GM20431 (cell line): ENCODE measurements around the gene ITGA1.

ENCODE experiments used
- in situ Hi-C: fragments of 300-500 bp; cut with MseI, MboI; formaldehyde crosslinking; loops from one replicate; pipeline ENCODE4 v1.15.0; 2020; ENCODE audit warnings: low sequenced_read_pairs; ENCODE audit not compliant: unreplicated experiment

The ITGA1 gene

DNA sequence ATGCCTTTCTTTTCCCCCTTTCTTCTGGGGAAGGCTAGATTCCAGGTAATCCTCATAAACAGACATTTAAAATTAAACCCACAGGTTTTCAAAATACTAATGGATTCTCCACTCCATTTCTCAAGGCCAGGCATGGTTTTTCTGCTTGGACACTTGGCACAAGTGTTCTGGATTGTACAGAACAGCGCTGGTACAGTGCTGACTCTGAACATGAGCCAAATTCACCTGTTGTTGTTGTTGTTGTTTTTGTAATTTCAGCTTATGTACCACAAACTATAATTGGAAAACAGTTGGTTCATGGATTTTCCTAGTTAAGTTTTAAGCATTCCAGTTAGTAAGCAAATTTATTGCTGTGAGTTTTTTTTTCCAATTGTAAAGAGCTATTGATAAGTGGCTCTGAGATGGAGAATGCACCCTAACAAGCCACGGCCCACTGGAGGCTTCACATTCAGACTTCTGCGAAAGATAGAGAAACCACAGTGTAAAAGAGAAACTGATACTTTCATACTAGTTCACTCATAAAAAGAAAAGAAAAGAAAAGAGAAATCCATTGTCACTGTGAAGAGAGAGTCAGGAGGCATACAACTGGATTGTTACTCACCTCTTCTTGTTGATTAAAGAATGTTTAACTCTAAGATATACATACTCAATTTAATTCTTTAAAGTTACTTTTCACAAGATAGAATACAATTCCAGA is 16.2 kb upstream of the ITGA1 start:
- in situ Hi-C loops: no loop called here

DNA sequence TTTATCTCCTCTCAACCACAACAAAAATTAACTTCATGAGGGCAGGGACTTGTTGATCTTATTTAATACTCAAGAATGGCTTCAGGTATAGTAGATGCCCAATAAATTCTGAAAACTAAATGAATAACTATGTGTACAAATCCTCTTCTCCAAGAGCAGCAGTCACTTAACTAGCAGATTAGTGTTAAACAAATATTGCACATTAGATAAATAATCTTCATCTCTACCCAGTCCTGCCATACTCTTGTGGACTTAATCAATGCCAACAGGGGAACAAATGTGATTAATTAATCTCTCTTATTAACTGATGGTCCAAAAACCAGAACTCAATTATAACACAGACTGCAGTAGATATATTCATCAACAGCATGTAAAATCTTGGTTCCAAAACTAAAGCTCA is 15.0 kb upstream of the ITGA1 start:
- in situ Hi-C loops: no loop called here

DNA sequence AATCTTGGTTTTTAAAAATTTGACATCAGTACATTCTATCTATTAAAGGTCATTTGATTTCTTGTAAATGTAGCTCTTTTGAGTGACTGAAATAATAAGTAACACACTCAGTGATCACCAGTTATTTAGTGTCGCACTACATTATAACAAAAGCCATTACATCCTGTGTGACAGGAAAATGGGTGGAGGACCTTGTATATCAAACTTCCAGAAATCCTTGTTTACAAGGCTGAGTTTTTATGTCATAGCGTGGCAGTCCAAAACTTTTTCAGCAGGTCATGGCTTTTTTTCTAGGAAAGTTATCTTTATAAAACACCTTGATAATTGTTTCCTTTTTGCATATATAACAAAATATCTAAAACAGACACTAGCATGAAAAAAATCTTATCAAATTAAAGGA is 14.4 kb upstream of the ITGA1 start:
- in situ Hi-C loops: no loop called here

DNA sequence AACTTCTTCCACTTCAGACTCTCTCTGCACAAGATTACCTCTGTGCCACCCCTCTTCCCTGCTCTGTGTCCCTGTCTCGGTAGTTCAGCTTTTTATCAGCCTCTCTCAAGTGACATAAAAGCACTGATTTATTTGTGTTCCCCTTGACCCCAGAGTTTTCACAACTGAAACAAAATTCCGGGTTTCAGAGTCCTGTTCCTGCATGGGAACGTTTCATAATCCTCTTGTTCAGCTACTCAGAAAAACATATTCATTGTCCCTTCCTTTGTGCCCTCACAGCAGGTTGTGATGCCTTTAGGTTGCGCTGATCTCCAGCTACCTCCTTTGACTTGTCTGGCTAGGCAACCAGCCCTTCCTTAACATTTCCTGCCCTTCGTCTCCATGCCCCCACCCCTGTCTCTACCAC is 13.7 kb upstream of the ITGA1 start:
- in situ Hi-C loops: no loop called here

DNA sequence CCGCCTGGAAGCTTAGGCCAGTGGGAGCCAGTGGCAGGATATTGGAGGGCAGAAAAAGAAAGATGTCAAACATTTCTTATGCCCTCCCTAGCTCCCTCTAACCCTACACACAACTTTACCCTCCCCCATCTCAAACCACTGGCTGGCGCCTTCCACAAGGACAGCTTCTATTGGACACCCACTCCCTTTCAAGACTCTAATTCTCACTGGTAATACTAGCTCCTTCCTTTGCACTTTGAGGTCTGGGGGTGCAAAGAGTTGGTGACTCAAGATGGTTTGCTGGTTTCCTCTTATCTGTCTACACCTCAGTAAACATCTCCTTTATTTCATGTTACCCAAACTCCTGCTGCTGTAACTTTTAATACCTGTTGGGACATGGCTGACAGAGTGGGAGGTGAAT is 11.6 kb upstream of the ITGA1 start:
- in situ Hi-C loops: no loop called here

DNA sequence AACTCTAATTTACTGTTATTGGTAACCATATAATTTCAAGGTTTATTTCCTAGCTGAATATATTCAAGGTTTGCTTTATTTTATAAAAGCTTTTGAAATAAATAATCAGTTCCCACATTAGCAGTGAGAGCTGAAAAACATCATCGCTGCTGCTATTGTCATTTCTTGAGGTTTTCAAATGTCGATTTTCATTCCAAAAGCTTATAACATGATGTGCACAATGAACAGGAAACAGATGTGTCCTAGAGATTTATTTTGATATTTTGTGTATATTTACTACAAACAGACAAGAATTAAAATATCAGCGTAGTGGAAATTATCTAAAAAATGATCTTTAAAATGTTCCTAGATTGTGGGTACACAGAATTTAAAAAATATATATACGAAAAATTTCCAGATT is 10.5 kb upstream of the ITGA1 start:
- in situ Hi-C loops: no loop called here

DNA sequence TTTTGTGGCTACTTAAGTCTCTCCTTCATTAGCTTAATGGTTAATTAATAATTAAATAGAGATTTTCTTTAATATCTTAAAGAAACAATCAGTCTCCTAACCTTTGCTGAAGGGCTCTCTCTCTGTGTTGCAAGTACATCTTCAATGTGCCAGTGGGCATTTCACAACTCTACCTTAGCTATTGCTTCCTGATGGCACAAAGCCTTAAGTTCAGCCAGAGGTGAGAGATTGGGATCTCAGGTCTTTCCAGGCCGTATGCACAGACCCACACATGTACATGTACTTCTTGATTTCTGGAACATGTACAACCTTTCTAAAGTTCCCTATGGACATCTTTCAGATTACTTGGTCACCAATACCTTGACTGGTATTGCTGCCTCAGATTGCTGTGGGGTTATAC is 8.9 kb upstream of the ITGA1 start:
- in situ Hi-C loops: no loop called here

DNA sequence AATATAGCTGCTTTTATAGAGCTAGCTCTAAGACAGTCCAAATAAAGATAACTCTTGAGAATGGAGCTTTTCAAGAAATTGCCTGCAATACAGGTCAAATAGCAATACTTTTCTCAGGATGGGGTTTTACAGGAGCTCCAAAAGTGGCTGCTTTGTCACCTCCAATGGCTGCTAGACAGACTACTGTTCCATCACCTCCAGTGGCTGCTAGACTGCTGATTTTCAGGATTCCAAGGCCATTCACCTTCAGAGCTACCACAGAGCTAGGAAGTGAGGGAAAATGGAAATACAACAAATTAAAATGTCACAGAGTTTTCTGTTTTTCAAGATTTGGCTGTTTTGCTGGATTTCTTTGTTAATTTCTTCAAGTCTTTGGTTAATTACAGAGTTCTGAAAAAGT is 8.5 kb upstream of the ITGA1 start:
- in situ Hi-C loops: no loop called here

DNA sequence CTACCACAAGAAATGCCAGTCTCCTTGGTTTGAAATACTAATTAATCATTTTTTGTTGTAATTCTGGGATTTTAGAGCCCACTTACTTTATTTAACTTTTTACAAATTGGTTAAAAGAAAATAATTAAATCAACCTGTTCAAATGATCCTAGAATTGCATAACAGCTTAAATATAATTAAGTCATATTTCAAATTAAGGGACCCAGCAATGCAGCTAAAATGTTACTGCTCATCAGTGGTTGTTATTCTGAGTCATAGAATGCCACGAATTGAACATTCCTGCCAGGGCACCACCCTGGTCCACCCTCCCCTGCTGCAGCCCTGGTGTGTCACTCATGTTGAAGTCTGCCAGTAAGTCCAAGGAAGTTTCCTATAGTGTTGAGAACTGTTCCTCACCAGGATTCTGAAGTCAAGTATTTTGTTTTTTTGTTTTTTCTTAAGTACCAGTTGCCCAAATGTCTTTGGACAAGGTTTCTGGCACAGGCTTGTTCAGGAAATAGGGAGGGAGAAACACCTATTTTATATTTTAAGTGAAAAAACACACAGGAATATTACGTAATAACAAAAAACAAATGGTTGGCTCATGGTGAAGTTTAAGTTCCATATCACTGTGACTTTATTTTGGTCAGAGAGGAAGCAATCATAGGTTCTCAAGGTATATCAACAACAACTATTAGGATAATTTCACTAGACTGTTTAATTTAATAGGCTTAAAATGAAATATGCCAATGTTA is 4.3 kb upstream of the ITGA1 start:
- in situ Hi-C loops: loop anchor here (10.0 kb wide), 1 partner anchor 131 kb away; no protein-coding TSS in a partner anchor

DNA sequence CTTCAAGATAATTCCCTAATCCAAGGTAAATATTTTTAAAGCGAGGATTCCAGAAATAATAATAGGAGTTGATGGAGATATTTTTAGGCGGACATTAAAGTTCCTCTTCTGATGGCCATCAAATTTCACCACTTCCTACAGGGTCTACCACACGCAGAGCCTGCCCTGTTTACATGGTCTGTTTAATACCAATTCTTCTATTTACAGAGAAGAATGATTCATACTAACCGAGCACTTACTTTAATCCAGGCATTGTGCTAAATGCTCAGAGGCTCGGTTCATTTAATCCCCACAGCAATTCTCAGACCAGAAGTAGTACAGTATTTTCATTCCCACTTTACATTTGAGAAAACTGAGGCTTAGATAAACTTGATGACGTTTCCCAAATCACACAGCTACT is 3.0 kb upstream of the ITGA1 start:
- in situ Hi-C loops: loop anchor here (10.0 kb wide), 1 partner anchor 130 kb away; no protein-coding TSS in a partner anchor

DNA sequence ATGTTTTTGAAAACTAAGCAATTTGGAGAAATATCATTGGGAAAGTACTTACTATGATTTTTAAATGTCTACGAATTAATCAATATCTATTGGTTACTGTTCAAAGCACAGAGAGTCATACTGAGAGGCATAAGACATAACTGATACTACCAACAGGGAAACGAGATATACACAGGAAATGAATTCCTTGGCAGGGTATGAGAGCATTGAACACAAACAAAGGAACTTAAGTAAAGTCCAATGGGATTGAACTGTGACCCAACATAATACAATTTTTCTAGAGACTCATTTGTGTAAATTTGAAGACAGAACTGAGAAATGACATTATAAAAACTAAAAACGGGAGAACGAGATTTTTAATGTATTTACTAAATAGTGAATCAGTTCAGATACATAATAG is 1.3 kb upstream of the ITGA1 start:
- in situ Hi-C loops: loop anchor here (10.0 kb wide), 1 partner anchor 128 kb away; no protein-coding TSS in a partner anchor

DNA sequence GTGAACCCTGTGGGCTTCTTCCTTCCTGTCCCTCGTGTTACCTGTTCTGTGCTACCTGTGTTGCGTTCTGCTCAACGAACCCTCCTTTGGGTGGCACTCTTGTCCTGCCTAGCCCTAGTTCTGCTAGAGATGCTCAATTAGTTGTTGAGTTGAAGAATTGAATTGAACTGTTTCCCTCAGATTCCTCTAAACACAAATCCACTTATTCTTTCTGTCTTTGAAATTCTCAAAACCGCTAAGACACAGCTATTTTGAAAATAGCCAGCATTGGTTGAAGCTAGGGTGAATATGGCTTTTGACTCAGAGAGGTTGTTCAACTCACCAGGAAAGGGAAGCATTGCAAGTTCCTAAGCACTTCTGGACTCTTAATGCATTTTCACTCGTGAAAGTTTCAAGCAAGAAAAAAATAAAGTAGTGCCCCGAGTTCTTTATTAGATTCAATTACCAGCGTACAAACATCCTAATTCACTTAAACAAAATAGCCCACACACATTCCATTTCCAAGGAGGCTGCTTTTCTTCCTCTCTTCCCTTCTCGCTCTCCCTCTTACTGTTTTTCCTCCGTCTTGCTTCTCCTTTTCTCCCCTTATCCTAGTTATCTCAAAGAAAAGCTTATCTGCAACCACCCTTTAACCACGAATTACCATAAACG is 642 bp upstream of the ITGA1 start:
- in situ Hi-C loops: loop anchor here (10.0 kb wide), 1 partner anchor 128 kb away; no protein-coding TSS in a partner anchor

DNA sequence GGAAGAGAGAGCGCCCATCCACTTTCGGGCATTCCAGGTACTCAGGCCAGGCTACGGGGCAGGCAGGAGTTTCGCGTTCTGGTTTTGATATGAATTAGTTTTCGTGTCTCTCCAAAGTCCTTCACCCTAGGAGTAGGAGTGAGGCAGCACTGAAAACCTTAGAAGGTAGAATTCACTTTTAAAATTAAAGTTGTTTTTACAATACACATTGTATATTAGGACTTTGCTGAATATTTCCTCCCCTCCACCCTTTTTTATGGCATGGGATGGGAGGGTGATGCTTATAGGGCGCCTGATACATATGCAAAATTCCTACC is 747 bp downstream of the ITGA1 start:
- in situ Hi-C loops: loop anchor here (10.0 kb wide), 1 partner anchor 126 kb away; no protein-coding TSS in a partner anchor

DNA sequence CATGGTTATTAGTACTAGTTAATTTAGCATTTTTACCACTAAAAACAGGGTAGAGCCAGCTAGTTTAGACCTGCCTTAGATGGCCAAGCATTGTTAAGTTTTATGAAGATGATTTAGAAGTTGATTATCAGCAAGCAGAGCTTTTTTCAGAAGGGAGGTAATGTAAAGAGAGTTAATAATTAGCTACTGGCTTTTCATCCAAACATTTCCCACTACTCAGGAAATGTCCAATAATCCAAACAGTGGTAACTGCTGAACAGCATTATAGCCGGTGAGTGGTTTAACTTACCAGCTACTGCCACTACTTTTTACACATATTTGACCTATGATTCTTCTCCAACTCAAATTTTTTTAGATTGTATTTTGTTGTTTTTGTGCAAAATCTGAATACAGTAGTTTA is 1.7 kb downstream of the ITGA1 start:
- in situ Hi-C loops: loop anchor here (10.0 kb wide), 1 partner anchor 125 kb away; no protein-coding TSS in a partner anchor

DNA sequence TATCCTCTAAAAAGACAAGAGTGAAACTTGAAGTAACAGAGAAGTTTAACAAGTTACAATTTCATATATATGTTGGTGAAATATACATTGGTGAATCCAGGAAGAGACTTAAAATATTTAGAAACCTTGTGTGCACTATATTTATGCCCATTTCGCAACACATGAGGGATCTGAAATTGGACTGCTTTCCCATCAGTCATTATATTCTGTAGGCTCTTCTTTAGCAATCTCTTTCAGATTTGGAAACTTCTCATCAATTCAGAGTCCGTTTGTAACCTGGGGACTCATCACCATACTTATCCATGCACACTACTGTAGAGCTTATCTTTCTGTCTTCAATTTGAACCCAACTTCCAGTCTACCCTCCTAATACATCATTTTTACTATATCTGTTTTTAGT is 2.1 kb downstream of the ITGA1 start:
- in situ Hi-C loops: loop anchor here (10.0 kb wide), 1 partner anchor 125 kb away; no protein-coding TSS in a partner anchor

DNA sequence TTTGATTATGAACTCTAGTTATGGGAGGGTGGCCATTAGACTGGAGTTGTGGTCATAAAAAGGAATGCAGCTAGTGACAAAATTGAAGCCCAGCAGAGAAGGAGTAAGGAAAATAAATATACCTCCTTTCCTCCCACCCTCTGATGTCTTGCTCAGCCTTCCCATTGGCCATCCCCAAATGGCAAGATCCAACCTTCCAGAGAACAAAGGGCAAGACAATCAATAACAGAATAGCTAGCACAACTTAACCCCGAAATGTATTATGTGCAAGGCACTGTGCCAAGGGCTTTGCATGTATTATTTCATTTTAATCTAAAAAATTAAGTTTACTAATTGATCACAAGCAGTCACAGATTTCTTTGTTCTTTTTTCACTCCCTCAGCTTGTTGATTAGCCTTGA is 3.6 kb downstream of the ITGA1 start:
- in situ Hi-C loops: no loop called here

DNA sequence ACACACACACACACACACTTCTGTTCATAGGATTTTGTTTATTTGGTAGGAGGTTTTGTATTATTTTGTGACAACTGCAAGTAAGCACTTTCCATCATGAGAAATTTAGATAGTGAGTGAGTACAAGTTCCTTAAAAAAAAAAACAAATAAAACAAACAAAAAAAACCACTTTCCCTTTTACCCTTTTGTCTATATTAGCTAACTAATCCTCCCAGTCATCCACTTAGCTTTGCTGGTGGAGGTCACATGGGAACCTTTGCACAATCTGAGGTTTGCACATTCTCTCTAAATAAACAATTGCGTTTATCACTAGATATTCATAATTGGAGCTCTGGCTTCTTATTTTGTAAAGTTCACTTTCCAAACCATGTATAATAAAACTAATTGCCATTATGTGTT is 6.8 kb downstream of the ITGA1 start:
- in situ Hi-C loops: no loop called here

DNA sequence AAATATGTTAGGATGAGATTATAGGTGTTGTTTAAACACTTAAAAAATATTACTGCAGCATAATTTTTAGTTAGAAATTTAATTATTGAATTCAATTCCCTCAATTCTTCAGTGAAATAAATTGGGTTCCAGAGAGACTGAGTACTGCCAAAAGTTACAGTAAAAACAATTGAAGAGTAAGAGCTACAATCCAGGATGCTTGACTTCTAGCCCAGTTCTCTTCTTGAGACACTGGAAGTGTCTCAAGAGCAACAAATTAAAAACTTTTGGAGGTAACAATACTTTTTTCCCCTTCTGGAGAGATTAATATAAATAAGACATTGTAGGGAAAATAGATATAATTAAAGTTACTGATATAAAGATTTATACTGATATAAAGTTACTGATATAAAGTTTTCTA is 8.3 kb downstream of the ITGA1 start:
- in situ Hi-C loops: no loop called here

DNA sequence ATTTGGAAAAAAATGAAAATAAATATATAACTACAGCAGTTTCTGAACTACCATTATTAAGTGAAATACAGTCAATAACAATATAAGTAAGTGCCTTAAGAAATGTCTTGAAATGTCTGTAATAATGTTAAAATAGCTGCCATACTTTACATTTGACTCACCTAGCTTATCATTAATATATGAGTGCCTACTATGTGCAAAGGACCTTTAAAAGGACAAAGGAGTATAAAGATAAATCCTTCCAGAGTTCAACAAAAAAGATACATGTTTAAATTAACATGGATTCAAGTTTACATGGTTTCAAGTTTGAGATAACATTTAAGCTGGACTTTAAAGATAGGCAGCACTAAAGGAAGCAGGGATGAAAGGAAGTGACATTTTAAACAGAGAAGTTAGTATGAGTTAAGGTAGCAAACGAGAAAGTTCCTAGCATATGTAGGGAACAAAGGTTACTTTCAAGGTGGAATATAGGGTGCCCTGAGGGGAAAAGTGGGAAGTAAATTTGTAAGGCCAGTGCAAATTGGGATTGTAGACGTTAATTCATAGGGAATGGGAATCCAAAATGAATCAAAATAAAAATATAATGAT is 8.9 kb downstream of the ITGA1 start:
- in situ Hi-C loops: no loop called here

DNA sequence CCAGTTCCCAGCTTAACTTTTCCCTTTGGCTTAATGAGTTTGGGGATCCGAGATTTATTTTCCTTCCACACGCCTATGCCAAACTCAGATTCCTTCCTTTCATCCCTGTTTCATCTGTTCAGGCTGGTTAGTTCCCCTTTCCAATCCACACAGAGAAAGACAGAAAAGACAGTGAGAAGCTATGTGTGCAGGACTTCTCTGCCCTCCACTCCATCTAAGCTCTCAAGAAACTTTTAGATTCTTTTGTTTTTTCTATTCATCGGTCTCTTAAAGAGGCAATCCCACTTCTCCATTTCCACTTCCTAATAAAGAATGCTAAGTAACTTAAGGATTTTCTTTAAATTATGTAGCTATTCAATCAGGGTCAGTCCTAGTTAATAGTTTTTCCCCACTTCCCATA is 11.2 kb downstream of the ITGA1 start:
- in situ Hi-C loops: no loop called here
